HT1080 (cell line): ENCODE measurements around the gene THAP8. TPM values are rescaled to one million over a fixed set of nuclear protein-coding genes. Genes with fewer than 3 reads are reported as not detected.
"Not testable (repeated sequence)": the region's sequence is repeated elsewhere in the genome, so short reads cannot be mapped to it uniquely, and the experiment has no call there.

Experiments used
- DNase-seq: peaks from one replicate; pipeline ENCODE4 v3.0.0-alpha.2; 2015; ENCODE audit warnings: low read depth
- total RNA-seq: library from RNA; depleted of rRNA; stranded (reverse); fragments of >200 nt; shearing (Covaris generic); gene quantifications from 2 replicates; pipeline ENCODE4 v1.2.3, GENCODE V29; 2014

The THAP8 gene
- total RNA-seq, 1 experiment from 2014 or later: 2.6 TPM

- not testable (repeated sequence) for DNase-seq
Measured at GRCh38 chr19:36068810-36069499, 14.9 kb upstream of the THAP8 start.

GRCh38 chr19:36067681-36068080 lies 13.6 kb upstream of the THAP8 start:
- no peak for DNase-seq

GRCh38 chr19:36064826-36065225 lies 10.7 kb upstream of the THAP8 start:
- no peak for DNase-seq

- DNase-seq: no peak
Measured at GRCh38 chr19:36061367-36061766, 7.3 kb upstream of the THAP8 start.

- peak; percentile 41 for DNase-seq
Measured at GRCh38 chr19:36060430-36060829, 6.3 kb upstream of the THAP8 start.

GRCh38 chr19:36059180-36059910 lies 5.3 kb upstream of the THAP8 start:
- DNase-seq: no peak

- no peak for DNase-seq
Measured at GRCh38 chr19:36058481-36059179, 4.5 kb upstream of the THAP8 start.

- DNase-seq: no peak
Measured at GRCh38 chr19:36054733-36055686, 925 bp upstream of the THAP8 start, which contains the start of gene WDR62. Gene WDR62 (plus strand): TSS chr19:36054897. CDS start chr19:36054972, 75 bp downstream.

GRCh38 chr19:36051637-36052036 lies 2.4 kb downstream of the THAP8 start:
- no peak for DNase-seq

- DNase-seq: no peak
Measured at GRCh38 chr19:36051236-36051635, 2.8 kb downstream of the THAP8 start.

- no peak for DNase-seq
Measured at GRCh38 chr19:36049080-36049698, 4.9 kb downstream of the THAP8 start.

- DNase-seq: no peak
Measured at GRCh38 chr19:36047835-36048234, 6.2 kb downstream of the THAP8 start.

- no peak for DNase-seq
Measured at GRCh38 chr19:36046443-36047050, 7.5 kb downstream of the THAP8 start.

GRCh38 chr19:36043952-36044351 lies 10.1 kb downstream of the THAP8 start:
- no peak for DNase-seq

GRCh38 chr19:36041831-36042230 lies 12.3 kb downstream of the THAP8 start:
- DNase-seq: no peak

GRCh38 chr19:36041092-36041491 lies 13.0 kb downstream of the THAP8 start:
- not testable (repeated sequence) for DNase-seq

GRCh38 chr19:36040495-36040894 lies 13.6 kb downstream of the THAP8 start:
- DNase-seq: no peak

GRCh38 chr19:36032251-36033104 lies 21.6 kb downstream of the THAP8 start, which contains the start of gene CLIP3:
Gene CLIP3 (minus strand): TSS chr19:36032873. CDS start chr19:36032357, 516 bp downstream.
- DNase-seq: no peak

- DNase-seq: no peak
Measured at GRCh38 chr19:36031308-36031707, 22.8 kb downstream of the THAP8 start.
